OCI-LY1 (cell line): ENCODE results near the gene PRKCB.

Experiments
- EZH2 ChIP-seq: fragments of 200-600 bp; sonication (generic), shearing (Covaris generic); IDR thresholded peaks from 2 replicates; pipeline ENCODE4 v1.8.0; 2017; ENCODE audit warnings: borderline replicate concordance, mixed run types, mild to moderate bottlenecking, antibody characterized with exemption, low read length, moderate library complexity, mixed read lengths
- TF ChIP-seq, protein P1 (sequence below): fragments of 200-600 bp; sonication (generic), shearing (Covaris generic); IDR thresholded peaks from 2 replicates; pipeline ENCODE4 v1.5.1; 2017; ENCODE audit warnings: mild to moderate bottlenecking, antibody characterized with exemption, low read length, moderate library complexity, mixed read lengths

DNA sequence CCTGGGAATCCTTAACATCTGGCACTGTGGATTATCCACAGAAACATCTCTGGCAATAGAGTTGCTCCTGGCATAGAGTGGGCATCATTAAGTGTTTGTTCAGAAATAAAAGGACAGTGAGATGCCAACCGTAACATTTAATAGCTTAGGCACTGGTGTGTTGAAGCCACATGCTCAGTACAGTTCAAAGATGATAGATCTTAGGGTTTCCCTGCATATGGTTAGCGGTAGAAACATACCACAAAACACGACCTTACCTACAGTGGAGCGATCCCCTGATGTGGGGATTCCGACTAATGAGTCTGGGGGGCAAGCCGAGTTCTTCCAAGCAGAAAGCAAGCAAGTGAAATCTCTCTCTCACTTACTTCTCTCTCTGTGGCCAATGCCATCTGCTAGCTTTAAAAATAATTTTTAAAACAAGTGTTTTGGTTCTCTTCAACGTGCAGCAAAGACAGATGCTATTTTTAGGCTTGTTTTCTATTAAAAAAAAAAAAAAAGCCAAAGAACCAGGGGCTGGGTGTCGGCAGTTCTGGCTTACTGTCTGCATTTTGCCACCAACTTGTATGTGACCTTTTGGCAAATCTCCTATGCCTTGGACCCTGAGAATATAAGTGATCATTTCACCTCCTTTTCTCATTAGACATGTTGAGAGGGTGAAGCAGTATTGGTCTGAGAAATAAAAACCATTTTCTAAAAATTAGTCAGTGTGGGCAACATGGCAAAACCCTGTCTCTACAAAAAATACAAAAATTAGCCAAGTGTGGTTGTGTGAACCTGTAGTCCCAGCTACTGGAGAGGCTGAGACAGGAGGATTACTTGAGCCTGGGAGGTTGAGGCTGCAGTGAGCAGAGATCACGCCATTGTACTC, 331.1 kb downstream of the PRKCB start:
- TF ChIP-seq, protein P1, sequence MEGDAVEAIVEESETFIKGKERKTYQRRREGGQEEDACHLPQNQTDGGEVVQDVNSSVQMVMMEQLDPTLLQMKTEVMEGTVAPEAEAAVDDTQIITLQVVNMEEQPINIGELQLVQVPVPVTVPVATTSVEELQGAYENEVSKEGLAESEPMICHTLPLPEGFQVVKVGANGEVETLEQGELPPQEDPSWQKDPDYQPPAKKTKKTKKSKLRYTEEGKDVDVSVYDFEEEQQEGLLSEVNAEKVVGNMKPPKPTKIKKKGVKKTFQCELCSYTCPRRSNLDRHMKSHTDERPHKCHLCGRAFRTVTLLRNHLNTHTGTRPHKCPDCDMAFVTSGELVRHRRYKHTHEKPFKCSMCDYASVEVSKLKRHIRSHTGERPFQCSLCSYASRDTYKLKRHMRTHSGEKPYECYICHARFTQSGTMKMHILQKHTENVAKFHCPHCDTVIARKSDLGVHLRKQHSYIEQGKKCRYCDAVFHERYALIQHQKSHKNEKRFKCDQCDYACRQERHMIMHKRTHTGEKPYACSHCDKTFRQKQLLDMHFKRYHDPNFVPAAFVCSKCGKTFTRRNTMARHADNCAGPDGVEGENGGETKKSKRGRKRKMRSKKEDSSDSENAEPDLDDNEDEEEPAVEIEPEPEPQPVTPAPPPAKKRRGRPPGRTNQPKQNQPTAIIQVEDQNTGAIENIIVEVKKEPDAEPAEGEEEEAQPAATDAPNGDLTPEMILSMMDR: no peak
- no peak for TF ChIP-seq EZH2
